Suprapubic skin (tissue), 4 donors: Measurements from ENCODE around the gene CASP2. TPM values are rescaled to one million over a fixed set of nuclear protein-coding genes. Genes with fewer than 3 reads are reported as not detected.
A peak's percentile ranks its signal among the peaks of the same experiment; 100 is the strongest.

ENCODE experiments used
- DNase-seq, 2 donors: peaks; one replicate each; pipeline ENCODE4 v3.0.0-alpha.2; 2019; ENCODE audit warnings: low spot score in 2 of 2
- H3K27ac ChIP-seq: fragments of 200-600 bp; sonication (generic); one replicate; pipeline ENCODE4 v1.5.1; 2019
- H3K27me3 ChIP-seq: fragments of 200-600 bp; sonication (generic); one replicate; pipeline ENCODE4 v1.5.1; 2019
- H3K36me3 ChIP-seq: fragments of 200-600 bp; sonication (generic); one replicate; pipeline ENCODE4 v1.5.1; 2019
- H3K4me1 ChIP-seq: fragments of 200-600 bp; sonication (generic); one replicate; pipeline ENCODE4 v1.5.1; 2019
- H3K4me3 ChIP-seq: fragments of 200-600 bp; sonication (generic); one replicate; pipeline ENCODE4 v1.5.1; 2019; ENCODE audit warnings: mild to moderate bottlenecking
- H3K9me3 ChIP-seq: fragments of 200-600 bp; sonication (generic); one replicate; pipeline ENCODE4 v1.5.1; 2019
- EP300 ChIP-seq: sonication (generic); formaldehyde crosslinking; IDR thresholded peaks from one replicate; pipeline ENCODE4 v1.6.1; 2017; ENCODE audit warnings: antibody characterized with exemption
- POLR2A ChIP-seq, 2 donors: fragments of 450-650 bp; IDR thresholded peaks; one replicate each; pipeline ENCODE4 v1.6.1; 2017; ENCODE audit warnings: antibody characterized with exemption in 2 of 2, mild to moderate bottlenecking in 2 of 2, moderate library complexity in 2 of 2
- POLR2AphosphoS5 ChIP-seq, 3 donors: sonication (generic); formaldehyde crosslinking; IDR thresholded peaks; one replicate each; pipeline ENCODE4 v1.6.1; 2017; ENCODE audit warnings: antibody characterized with exemption in 3 of 3
- WGBS: methylation state at CpG from one replicate; pipeline ENCODE4 v1.1.5; 2018; 5-methylcytosine and 5-hydroxymethylcytosine counted together
- total RNA-seq, 4 donors: library from RNA; depleted of rRNA; stranded (reverse); fragments of >200 nt; gene quantifications; one replicate each; pipeline ENCODE4 v1.1.0, GENCODE V29; 2016
- TF ChIP-seq, protein P1 (sequence below), 2 donors: fragments of 200-600 bp in 1 of 2; fragments of 450-650 bp in 1 of 2; sonication (generic) in 1 of 2; IDR thresholded peaks; one replicate each; pipeline ENCODE4 v1.5.1; 2016 to 2019; ENCODE audit warnings: antibody characterized with exemption in 2 of 2, mild to moderate bottlenecking in 1 of 2, moderate library complexity in 1 of 2

CASP2 gene
- 10 to 100 TPM; 13.7 to 36.5 (median 25.3) TPM for total RNA-seq

- Histone ChIP-seq H3K27me3 (no peaks in the 10 kb centered on the region), H3K36me3 (peaks cover 19% of the 10 kb centered on the region)
- 5% methylated on average over 52 of the region's 84 CpGs for WGBS
These were observed at the start of gene CASP2 for GRCh38 chr7:143287935-143288826. TSS of gene CASP2 (plus strand) at chr7:143288351. CDS start at chr7:143288456, 105 bp downstream.

DNA sequence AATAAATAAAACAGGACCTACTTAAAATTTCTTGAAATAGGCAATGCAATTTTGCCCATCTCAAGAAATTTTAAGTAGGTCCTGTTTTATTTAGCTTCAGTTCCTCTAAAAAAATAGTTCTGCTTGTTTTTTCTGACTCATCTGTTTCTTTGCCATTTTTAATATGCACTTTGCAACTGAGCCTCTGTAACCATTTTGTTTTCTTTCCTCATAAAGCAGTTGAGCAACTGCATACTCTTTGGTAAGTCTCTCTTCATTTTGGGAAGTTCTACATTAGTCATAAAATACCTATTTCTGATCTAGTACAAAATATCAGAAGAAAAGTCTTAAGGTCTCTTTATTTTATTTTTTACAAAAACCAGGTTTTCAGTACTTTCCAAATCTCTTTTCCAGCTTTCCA, 48.3 kb upstream of the CASP2 start:
- H3K4me3 ChIP-seq = no peak overlapping the region
- peaks cover 3% of the 10 kb centered on the region for H3K9me3 ChIP-seq
- H3K27me3 ChIP-seq = no peaks in the 10 kb centered on the region
- H3K27ac ChIP-seq = peak overlapping the region; percentile 13
- no peaks in the 10 kb centered on the region for H3K36me3 ChIP-seq
- TF ChIP-seq POLR2AphosphoS5 (IDR thresholded peaks at IDR 0.05) = no peak
- no peak for TF ChIP-seq POLR2A (IDR thresholded peaks at IDR 0.05)
- TF ChIP-seq EP300 = no peak
- TF ChIP-seq, protein P1, sequence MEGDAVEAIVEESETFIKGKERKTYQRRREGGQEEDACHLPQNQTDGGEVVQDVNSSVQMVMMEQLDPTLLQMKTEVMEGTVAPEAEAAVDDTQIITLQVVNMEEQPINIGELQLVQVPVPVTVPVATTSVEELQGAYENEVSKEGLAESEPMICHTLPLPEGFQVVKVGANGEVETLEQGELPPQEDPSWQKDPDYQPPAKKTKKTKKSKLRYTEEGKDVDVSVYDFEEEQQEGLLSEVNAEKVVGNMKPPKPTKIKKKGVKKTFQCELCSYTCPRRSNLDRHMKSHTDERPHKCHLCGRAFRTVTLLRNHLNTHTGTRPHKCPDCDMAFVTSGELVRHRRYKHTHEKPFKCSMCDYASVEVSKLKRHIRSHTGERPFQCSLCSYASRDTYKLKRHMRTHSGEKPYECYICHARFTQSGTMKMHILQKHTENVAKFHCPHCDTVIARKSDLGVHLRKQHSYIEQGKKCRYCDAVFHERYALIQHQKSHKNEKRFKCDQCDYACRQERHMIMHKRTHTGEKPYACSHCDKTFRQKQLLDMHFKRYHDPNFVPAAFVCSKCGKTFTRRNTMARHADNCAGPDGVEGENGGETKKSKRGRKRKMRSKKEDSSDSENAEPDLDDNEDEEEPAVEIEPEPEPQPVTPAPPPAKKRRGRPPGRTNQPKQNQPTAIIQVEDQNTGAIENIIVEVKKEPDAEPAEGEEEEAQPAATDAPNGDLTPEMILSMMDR (IDR thresholded peaks at IDR 0.05) = no peak
- DNase-seq = no peak
- peaks cover 4% of the 10 kb centered on the region for H3K4me1 ChIP-seq

More at GRCh38 chr7:143287935-143288826, at the start of gene CASP2:
- peaks cover 44% of the 10 kb centered on the region for H3K4me1 ChIP-seq
- TF ChIP-seq EP300 (no peak), POLR2A (IDR thresholded peaks at IDR 0.05) (peak; percentile 13 to 36), POLR2AphosphoS5 (IDR thresholded peaks at IDR 0.05) (peak in 2 of 3 donors; percentile 5 to 36)
- TF ChIP-seq, protein P1 (IDR thresholded peaks at IDR 0.05) = peak; percentile 14 to 39
- DNase-seq = peak; percentile 98
- peak within 1 kb of the TSS; percentile 90 for H3K27ac ChIP-seq
- peak within 1 kb of the TSS; percentile 84 for H3K4me3 ChIP-seq
- no peaks in the 10 kb centered on the region for H3K9me3 ChIP-seq

GRCh38 chr7:143240291-143241168, 47.6 kb upstream of the CASP2 start:
- Histone ChIP-seq H3K9me3 (peaks cover 3% of the 10 kb centered on the region), H3K4me3 (no peak overlapping the region), H3K27me3 (no peaks in the 10 kb centered on the region), H3K36me3 (no peaks in the 10 kb centered on the region), H3K27ac (peak overlapping the region; percentile 13), H3K4me1 (peaks cover 4% of the 10 kb centered on the region)
- DNase-seq = peak in 1 of 2 donors; percentile 72
- TF ChIP-seq POLR2AphosphoS5 (IDR thresholded peaks at IDR 0.05) (no peak), EP300 (no peak)
- TF ChIP-seq, protein P1 (IDR thresholded peaks at IDR 0.05) = peak; percentile 87 to 88
- 17% methylated on average over 9 of the region's 9 CpGs for WGBS

DNA sequence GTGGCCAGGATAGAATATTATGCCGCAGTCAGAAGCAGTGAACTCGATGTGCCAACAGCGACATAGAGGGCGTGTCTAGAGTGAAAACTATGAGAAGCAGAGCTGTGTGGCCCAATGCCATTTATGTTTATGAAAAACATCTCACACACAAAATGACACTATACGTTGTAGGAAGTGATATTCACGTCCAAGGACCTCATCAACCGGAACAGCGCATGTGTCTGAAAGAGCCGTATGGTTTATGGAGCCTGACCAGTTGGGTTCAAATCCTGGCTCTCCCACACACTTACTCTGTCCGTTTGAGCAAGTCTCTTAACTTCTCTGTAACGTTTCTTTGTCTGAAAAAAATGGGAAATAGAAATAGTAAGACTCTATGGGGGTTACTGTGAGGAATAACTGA, 45.8 kb upstream of the CASP2 start:
- no peaks in the 10 kb centered on the region for H3K36me3 ChIP-seq
- TF ChIP-seq, protein P1 (IDR thresholded peaks at IDR 0.05) = no peak
- TF ChIP-seq POLR2A (IDR thresholded peaks at IDR 0.05) = no peak
- TF ChIP-seq EP300 = no peak
- TF ChIP-seq POLR2AphosphoS5 (IDR thresholded peaks at IDR 0.05) = no peak
- H3K4me1 ChIP-seq = peaks cover 4% of the 10 kb centered on the region
- no peak overlapping the region for H3K4me3 ChIP-seq
- no peaks in the 10 kb centered on the region for H3K27me3 ChIP-seq
- no peak for DNase-seq
- H3K27ac ChIP-seq = no peak overlapping the region
- 82% methylated on average over 11 of the region's 11 CpGs for WGBS
- no peaks in the 10 kb centered on the region for H3K9me3 ChIP-seq

GRCh38 chr7:143243111-143243510, 45.0 kb upstream of the CASP2 start:
- no peak overlapping the region for H3K27ac ChIP-seq
- TF ChIP-seq POLR2A (IDR thresholded peaks at IDR 0.05) (no peak), EP300 (no peak), POLR2AphosphoS5 (IDR thresholded peaks at IDR 0.05) (no peak)
- TF ChIP-seq, protein P1 (IDR thresholded peaks at IDR 0.05) = no peak
- H3K4me3 ChIP-seq = no peak overlapping the region
- DNase-seq = no peak
- H3K4me1 ChIP-seq = peaks cover 4% of the 10 kb centered on the region
- no peaks in the 10 kb centered on the region for H3K36me3 ChIP-seq
- no peaks in the 10 kb centered on the region for H3K9me3 ChIP-seq
- H3K27me3 ChIP-seq = no peaks in the 10 kb centered on the region
- WGBS = 77% methylated on average over 7 of the region's 7 CpGs
